WTC11 (cell line): ENCODE data around the gene CGA. TPM values are rescaled to one million over a fixed set of nuclear protein-coding genes. Genes with fewer than 3 reads are reported as not detected.
A peak's percentile ranks its signal among the peaks of the same experiment; 100 is the strongest.

Source experiments
- ATAC-seq: fragments of 200-7000 bp; cut with Tn5 transposase; 2 replicates; pipeline ENCODE4 v1.10.0; 2021; ENCODE audit warnings: mild to moderate bottlenecking, moderate library complexity
- CTCF ChIA-PET: fragments of 300-600 bp; sonication (Branson Sonifier 250); formaldehyde crosslinking; loops from one replicate; lab custom pipeline; 2021; ENCODE audit warnings: antibody characterized with exemption; lab: Charles Lee
- POLR2A ChIA-PET: fragments of 350-600 bp; sonication (Branson Sonifier 250); formaldehyde crosslinking; loops from one replicate; lab custom pipeline; 2021; ENCODE audit warnings: antibody characterized with exemption; lab: Charles Lee
- DNase-seq: peaks from one replicate; pipeline ENCODE4 v3.0.0; 2021; ENCODE audit warnings: low spot score
- H3K27ac Mint-ChIP-seq: 2 replicates; pipeline ENCODE4 v1.8.0; 2021; ENCODE audit warnings: mixed read lengths
- H3K27me3 Mint-ChIP-seq: 2 replicates; pipeline ENCODE4 v1.8.0; 2021; ENCODE audit warnings: low read depth, mild to moderate bottlenecking, moderate library complexity, mixed read lengths
- H3K36me3 Mint-ChIP-seq: 2 replicates; pipeline ENCODE4 v1.8.0; 2021; ENCODE audit warnings: mixed read lengths
- H3K4me1 Mint-ChIP-seq: 2 replicates; pipeline ENCODE4 v1.8.0; 2022; ENCODE audit warnings: mixed read lengths
- H3K4me3 Mint-ChIP-seq: 2 replicates; pipeline ENCODE4 v1.8.0; 2021; ENCODE audit warnings: mild to moderate bottlenecking, moderate library complexity, mixed read lengths
- H3K9me3 Mint-ChIP-seq: 2 replicates; pipeline ENCODE4 v1.8.0; 2021; ENCODE audit warnings: mixed read lengths
- AR ChIP-seq: fragments of 250-450 bp; sonication (Bioruptor Pico); IDR thresholded peaks from 2 replicates; pipeline ENCODE4 v1.9.0; 2021; ENCODE audit warnings: mild to moderate bottlenecking
- FOXK1 ChIP-seq: sonication (generic); formaldehyde crosslinking; IDR thresholded peaks from 2 replicates; pipeline ENCODE4 v1.8.0; 2022; ENCODE audit warnings: mild to moderate bottlenecking, moderate library complexity, missing genetic modification reagents
- FOXP1 ChIP-seq: sonication (generic); formaldehyde crosslinking; IDR thresholded peaks from 2 replicates; pipeline ENCODE4 v1.8.0; 2022; ENCODE audit warnings: missing genetic modification reagents, mild to moderate bottlenecking, moderate library complexity, borderline replicate concordance
- GABPB1 ChIP-seq: sonication (generic); formaldehyde crosslinking; IDR thresholded peaks from 2 replicates; pipeline ENCODE4 v1.8.1; 2023; ENCODE audit warnings: mild to moderate bottlenecking, missing genetic modification reagents
- GRHL2 ChIP-seq: fragments of 250-450 bp; sonication (Bioruptor Pico); IDR thresholded peaks from 2 replicates; pipeline ENCODE4 v1.8.0; 2022; ENCODE audit warnings: mild to moderate bottlenecking, moderate library complexity; ENCODE audit not compliant: insufficient replicate concordance, severe bottlenecking
- JAZF1 ChIP-seq: fragments of 250-450 bp; sonication (Bioruptor Pico); IDR thresholded peaks from 2 replicates; pipeline ENCODE4 v1.9.0; 2021; ENCODE audit warnings: moderate library complexity, mild to moderate bottlenecking, inconsistent platforms
- NR2C2 ChIP-seq: sonication (generic); formaldehyde crosslinking; IDR thresholded peaks from 2 replicates; pipeline ENCODE4 v1.8.0; 2022; ENCODE audit warnings: mild to moderate bottlenecking, missing genetic modification reagents
- RELA ChIP-seq: sonication (generic); formaldehyde crosslinking; IDR thresholded peaks from 2 replicates; pipeline ENCODE4 v1.8.1; 2022; ENCODE audit warnings: missing genetic modification reagents, mild to moderate bottlenecking, borderline replicate concordance
- SOX15 ChIP-seq: fragments of 250-450 bp; sonication (Bioruptor Pico); IDR thresholded peaks from 2 replicates; pipeline ENCODE4 v1.9.0; 2021; ENCODE audit warnings: mild to moderate bottlenecking
- TEAD1 ChIP-seq: sonication (generic); formaldehyde crosslinking; IDR thresholded peaks from 2 replicates; pipeline ENCODE4 v1.8.0; 2022; ENCODE audit warnings: mild to moderate bottlenecking, missing genetic modification reagents
- ZNF138 ChIP-seq: sonication (generic); formaldehyde crosslinking; conservative IDR thresholded peaks from 2 replicates; pipeline ENCODE4 v1.8.1; 2022; ENCODE audit warnings: mild to moderate bottlenecking, moderate library complexity, missing genetic modification reagents
- total RNA-seq: library from RNA; stranded (reverse); gene quantifications from 3 replicates; pipeline ENCODE4 v1.2.3, GENCODE V29; 2021
- TF ChIP-seq, protein P1 (sequence below): fragments of 200-600 bp; IDR thresholded peaks from 2 replicates; pipeline ENCODE4 v1.8.0; 2022; ENCODE audit warnings: antibody characterized with exemption
- TF ChIP-seq, protein P2 (sequence below): sonication (generic); formaldehyde crosslinking; IDR thresholded peaks from 2 replicates; pipeline ENCODE4 v1.8.0; 2022; ENCODE audit warnings: mild to moderate bottlenecking, missing genetic modification reagents
- TF ChIP-seq, protein P3 (sequence below): sonication (generic); formaldehyde crosslinking; IDR thresholded peaks from 2 replicates; pipeline ENCODE4 v1.8.1; 2022; ENCODE audit warnings: missing genetic modification reagents, borderline replicate concordance
- TF ChIP-seq, protein P4 (sequence below): sonication (generic); formaldehyde crosslinking; IDR thresholded peaks from 2 replicates; pipeline ENCODE4 v1.8.0; 2023; ENCODE audit warnings: mild to moderate bottlenecking, missing genetic modification reagents

CGA gene
- total RNA-seq, 1 experiment from 2014 or later, result not detected

GRCh38 chr6:87139236-87139635 lies 44.3 kb upstream of the CGA start:
- ATAC-seq (peak; percentile 69), DNase-seq (no peak)
- ChIA-PET CTCF (interaction anchor here (0.7 to 2.7 kb wide), 13 partner anchors 9 to 345 kb away, joined by 3 to 10 read pairs (median 4); no protein-coding TSS in a partner anchor), POLR2A (no interaction called here)
- no peak overlapping the region for H3K4me3 Mint-ChIP-seq
- peaks cover 10% of the 10 kb centered on the region for H3K36me3 Mint-ChIP-seq
- TF ChIP-seq, protein P1, sequence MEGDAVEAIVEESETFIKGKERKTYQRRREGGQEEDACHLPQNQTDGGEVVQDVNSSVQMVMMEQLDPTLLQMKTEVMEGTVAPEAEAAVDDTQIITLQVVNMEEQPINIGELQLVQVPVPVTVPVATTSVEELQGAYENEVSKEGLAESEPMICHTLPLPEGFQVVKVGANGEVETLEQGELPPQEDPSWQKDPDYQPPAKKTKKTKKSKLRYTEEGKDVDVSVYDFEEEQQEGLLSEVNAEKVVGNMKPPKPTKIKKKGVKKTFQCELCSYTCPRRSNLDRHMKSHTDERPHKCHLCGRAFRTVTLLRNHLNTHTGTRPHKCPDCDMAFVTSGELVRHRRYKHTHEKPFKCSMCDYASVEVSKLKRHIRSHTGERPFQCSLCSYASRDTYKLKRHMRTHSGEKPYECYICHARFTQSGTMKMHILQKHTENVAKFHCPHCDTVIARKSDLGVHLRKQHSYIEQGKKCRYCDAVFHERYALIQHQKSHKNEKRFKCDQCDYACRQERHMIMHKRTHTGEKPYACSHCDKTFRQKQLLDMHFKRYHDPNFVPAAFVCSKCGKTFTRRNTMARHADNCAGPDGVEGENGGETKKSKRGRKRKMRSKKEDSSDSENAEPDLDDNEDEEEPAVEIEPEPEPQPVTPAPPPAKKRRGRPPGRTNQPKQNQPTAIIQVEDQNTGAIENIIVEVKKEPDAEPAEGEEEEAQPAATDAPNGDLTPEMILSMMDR, result peak; percentile 32
- no peak for TF ChIP-seq TEAD1 (CRISPR knock-in tag)
- no peak for TF ChIP-seq GABPB1 (CRISPR knock-in tag)
- H3K4me1 Mint-ChIP-seq, result peaks cover 7% of the 10 kb centered on the region; the same call in 1 of the 2 replicates
- H3K27me3 Mint-ChIP-seq, result peaks cover 31% of the 10 kb centered on the region
- no peak overlapping the region for H3K27ac Mint-ChIP-seq
- H3K9me3 Mint-ChIP-seq, result peaks cover 23% of the 10 kb centered on the region

DNA sequence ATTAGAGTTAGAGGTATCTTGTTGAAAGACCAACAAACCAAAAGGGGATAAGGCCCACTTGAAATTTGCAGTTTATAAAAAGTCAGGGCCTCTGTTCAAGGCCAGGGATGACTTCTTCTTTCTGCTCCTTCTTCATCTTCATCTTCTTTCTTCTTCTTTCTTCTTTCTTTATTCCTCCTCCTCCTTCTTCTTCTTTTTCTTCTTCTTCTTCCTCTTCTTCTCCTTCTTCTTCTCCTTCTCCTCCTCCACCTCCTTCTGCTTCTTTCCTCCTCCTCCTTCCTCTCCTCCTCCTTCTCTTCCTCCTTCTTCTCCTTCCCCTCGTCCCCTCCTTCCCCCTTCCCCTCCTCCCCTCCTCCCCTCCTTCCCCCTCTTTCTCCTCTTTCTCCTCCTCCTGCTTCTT lies 42.1 kb upstream of the CGA start:
- no peak overlapping the region for H3K27ac Mint-ChIP-seq
- peaks cover 7% of the 10 kb centered on the region; the same call in 1 of the 2 replicates for H3K4me1 Mint-ChIP-seq
- no peak for DNase-seq
- no peak for ATAC-seq
- peaks cover 29% of the 10 kb centered on the region for H3K9me3 Mint-ChIP-seq
- H3K27me3 Mint-ChIP-seq, result peaks cover 12% of the 10 kb centered on the region
- peaks cover 16% of the 10 kb centered on the region for H3K36me3 Mint-ChIP-seq
- no peak overlapping the region for H3K4me3 Mint-ChIP-seq
- ChIA-PET POLR2A (no interaction called here), CTCF (interaction anchor here (1.9 kb wide), 1 partner anchor 58 kb away, joined by 5 read pairs; no protein-coding TSS in a partner anchor)
- TF ChIP-seq JAZF1 (CRISPR knock-in tag), result no peak
- no peak for TF ChIP-seq SOX15 (CRISPR knock-in tag)
- TF ChIP-seq, protein P2, sequence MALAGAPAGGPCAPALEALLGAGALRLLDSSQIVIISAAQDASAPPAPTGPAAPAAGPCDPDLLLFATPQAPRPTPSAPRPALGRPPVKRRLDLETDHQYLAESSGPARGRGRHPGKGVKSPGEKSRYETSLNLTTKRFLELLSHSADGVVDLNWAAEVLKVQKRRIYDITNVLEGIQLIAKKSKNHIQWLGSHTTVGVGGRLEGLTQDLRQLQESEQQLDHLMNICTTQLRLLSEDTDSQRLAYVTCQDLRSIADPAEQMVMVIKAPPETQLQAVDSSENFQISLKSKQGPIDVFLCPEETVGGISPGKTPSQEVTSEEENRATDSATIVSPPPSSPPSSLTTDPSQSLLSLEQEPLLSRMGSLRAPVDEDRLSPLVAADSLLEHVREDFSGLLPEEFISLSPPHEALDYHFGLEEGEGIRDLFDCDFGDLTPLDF, result no peak
- TF ChIP-seq TEAD1 (CRISPR knock-in tag), result no peak
- no peak for TF ChIP-seq ZNF138
- TF ChIP-seq, protein P3, sequence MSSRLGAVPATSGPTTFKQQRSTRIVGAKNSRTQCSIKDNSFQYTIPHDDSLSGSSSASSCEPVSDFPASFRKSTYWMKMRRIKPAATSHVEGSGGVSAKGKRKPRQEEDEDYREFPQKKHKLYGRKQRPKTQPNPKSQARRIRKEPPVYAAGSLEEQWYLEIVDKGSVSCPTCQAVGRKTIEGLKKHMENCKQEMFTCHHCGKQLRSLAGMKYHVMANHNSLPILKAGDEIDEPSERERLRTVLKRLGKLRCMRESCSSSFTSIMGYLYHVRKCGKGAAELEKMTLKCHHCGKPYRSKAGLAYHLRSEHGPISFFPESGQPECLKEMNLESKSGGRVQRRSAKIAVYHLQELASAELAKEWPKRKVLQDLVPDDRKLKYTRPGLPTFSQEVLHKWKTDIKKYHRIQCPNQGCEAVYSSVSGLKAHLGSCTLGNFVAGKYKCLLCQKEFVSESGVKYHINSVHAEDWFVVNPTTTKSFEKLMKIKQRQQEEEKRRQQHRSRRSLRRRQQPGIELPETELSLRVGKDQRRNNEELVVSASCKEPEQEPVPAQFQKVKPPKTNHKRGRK (CRISPR knock-in tag), result no peak
- TF ChIP-seq, all 79 proteins: peak for 0

- Mint-ChIP-seq H3K27ac (no peak overlapping the region), H3K4me3 (no peak overlapping the region)
- POLR2A ChIA-PET, result no interaction called here
These were observed 32.8 kb upstream of the CGA start for GRCh38 chr6:87127737-87128136.

More at GRCh38 chr6:87127737-87128136, 32.8 kb upstream of the CGA start:
- DNase-seq (no peak), ATAC-seq (no peak)
- TF ChIP-seq RELA (CRISPR knock-in tag), result no peak
- no peak for TF ChIP-seq AR
- no peak for TF ChIP-seq NR2C2 (CRISPR knock-in tag)
- no peak for TF ChIP-seq FOXP1 (CRISPR knock-in tag)
- TF ChIP-seq FOXK1 (CRISPR knock-in tag), result no peak
- no peak for TF ChIP-seq GRHL2
- TF ChIP-seq, protein P4, sequence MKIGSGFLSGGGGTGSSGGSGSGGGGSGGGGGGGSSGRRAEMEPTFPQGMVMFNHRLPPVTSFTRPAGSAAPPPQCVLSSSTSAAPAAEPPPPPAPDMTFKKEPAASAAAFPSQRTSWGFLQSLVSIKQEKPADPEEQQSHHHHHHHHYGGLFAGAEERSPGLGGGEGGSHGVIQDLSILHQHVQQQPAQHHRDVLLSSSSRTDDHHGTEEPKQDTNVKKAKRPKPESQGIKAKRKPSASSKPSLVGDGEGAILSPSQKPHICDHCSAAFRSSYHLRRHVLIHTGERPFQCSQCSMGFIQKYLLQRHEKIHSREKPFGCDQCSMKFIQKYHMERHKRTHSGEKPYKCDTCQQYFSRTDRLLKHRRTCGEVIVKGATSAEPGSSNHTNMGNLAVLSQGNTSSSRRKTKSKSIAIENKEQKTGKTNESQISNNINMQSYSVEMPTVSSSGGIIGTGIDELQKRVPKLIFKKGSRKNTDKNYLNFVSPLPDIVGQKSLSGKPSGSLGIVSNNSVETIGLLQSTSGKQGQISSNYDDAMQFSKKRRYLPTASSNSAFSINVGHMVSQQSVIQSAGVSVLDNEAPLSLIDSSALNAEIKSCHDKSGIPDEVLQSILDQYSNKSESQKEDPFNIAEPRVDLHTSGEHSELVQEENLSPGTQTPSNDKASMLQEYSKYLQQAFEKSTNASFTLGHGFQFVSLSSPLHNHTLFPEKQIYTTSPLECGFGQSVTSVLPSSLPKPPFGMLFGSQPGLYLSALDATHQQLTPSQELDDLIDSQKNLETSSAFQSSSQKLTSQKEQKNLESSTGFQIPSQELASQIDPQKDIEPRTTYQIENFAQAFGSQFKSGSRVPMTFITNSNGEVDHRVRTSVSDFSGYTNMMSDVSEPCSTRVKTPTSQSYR (CRISPR knock-in tag), result no peak
- H3K4me1 Mint-ChIP-seq, result no peaks in the 10 kb centered on the region
- H3K9me3 Mint-ChIP-seq, result no peaks in the 10 kb centered on the region
- H3K36me3 Mint-ChIP-seq, result no peaks in the 10 kb centered on the region
- CTCF ChIA-PET, result no interaction called here
- 0 out of 2 replicates have a peak, but pooled peaks cover 2% of the 10 kb centered on the region for H3K27me3 Mint-ChIP-seq
